Measurements from ENCODE around the gene CPNE5.

GRCh38 chr6:36749829-36750489 lies 89.3 kb downstream of the CPNE5 start:
- no peak for TF ChIP-seq EP300 (IDR thresholded peaks at IDR 0.05)
- TF ChIP-seq CTCF (IDR thresholded peaks at IDR 0.05), result no peak
- TF ChIP-seq POLR2AphosphoS5 (IDR thresholded peaks at IDR 0.05), result no peak
- no peak for TF ChIP-seq POLR2A (IDR thresholded peaks at IDR 0.05)

Data from sigmoid colon (tissue), 4 donors.